Fibroblast of mammary gland (primary cell): Measurements from ENCODE around the gene EMILIN1.

Experiments
- DNase-seq: peaks from one replicate; pipeline ENCODE4 v3.0.0-alpha.2; 2010; ENCODE audit warnings: low read depth
- H3K4me3 ChIP-seq: 2 replicates; pipeline ENCODE4 v1.5.1; 2011; ENCODE audit warnings: low read depth, mild to moderate bottlenecking, low read length, moderate library complexity; ENCODE audit not compliant: control insufficient read depth
- TF ChIP-seq, protein P1 (sequence below): conservative IDR thresholded peaks from 2 replicates; pipeline ENCODE4 v1.5.1; 2011; ENCODE audit warnings: low read depth, low read length, inconsistent platforms; ENCODE audit not compliant: control insufficient read depth, insufficient read depth

EMILIN1 gene

GRCh38 chr2:27089111-27089954 is 10.9 kb downstream of the EMILIN1 start:
- no peak for DNase-seq
- H3K4me3 ChIP-seq = no peak overlapping the region
- TF ChIP-seq, protein P1, sequence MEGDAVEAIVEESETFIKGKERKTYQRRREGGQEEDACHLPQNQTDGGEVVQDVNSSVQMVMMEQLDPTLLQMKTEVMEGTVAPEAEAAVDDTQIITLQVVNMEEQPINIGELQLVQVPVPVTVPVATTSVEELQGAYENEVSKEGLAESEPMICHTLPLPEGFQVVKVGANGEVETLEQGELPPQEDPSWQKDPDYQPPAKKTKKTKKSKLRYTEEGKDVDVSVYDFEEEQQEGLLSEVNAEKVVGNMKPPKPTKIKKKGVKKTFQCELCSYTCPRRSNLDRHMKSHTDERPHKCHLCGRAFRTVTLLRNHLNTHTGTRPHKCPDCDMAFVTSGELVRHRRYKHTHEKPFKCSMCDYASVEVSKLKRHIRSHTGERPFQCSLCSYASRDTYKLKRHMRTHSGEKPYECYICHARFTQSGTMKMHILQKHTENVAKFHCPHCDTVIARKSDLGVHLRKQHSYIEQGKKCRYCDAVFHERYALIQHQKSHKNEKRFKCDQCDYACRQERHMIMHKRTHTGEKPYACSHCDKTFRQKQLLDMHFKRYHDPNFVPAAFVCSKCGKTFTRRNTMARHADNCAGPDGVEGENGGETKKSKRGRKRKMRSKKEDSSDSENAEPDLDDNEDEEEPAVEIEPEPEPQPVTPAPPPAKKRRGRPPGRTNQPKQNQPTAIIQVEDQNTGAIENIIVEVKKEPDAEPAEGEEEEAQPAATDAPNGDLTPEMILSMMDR = no peak

GRCh38 chr2:27091746-27092695 is 13.6 kb downstream of the EMILIN1 start:
- no peak for DNase-seq
- TF ChIP-seq, protein P1 = no peak
- no peak overlapping the region for H3K4me3 ChIP-seq

DNA sequence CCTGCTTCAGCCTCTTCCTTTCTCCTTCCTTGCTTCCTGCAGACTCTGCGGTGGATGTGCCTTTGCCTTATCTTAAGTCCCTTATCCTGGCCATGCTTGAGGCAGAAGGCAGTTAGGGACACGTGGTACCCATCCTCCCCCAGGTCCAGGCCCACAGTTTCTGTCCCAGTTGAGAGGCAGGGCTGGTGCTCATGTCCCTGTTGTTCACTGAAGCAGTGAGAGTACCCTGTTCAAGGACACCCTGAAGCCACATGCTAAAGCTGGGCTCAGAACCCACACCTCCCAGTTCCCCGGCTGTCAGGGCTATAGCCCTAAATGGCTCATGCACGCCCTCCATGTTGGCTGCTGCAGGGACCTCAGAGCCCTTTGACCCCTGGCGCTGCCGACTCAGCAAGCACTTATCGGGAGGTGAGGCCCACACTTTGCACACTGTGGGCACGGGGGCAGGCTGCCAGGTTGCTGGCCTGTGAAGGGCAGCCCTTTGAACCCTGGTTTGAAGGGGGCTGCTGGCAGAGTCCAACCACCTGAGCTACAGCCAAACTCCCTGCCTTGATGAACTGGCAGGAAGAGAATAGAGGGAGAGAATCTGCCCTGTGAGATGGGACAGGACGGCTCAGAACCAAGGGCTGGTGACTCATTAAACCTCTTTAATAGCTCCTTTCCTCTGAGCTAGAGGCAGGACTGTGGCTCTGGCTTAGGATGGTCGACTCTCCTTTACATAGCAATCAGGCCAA is 14.4 kb downstream of the EMILIN1 start:
- no peak for DNase-seq
- TF ChIP-seq, protein P1 = no peak
- no peak overlapping the region for H3K4me3 ChIP-seq

DNA sequence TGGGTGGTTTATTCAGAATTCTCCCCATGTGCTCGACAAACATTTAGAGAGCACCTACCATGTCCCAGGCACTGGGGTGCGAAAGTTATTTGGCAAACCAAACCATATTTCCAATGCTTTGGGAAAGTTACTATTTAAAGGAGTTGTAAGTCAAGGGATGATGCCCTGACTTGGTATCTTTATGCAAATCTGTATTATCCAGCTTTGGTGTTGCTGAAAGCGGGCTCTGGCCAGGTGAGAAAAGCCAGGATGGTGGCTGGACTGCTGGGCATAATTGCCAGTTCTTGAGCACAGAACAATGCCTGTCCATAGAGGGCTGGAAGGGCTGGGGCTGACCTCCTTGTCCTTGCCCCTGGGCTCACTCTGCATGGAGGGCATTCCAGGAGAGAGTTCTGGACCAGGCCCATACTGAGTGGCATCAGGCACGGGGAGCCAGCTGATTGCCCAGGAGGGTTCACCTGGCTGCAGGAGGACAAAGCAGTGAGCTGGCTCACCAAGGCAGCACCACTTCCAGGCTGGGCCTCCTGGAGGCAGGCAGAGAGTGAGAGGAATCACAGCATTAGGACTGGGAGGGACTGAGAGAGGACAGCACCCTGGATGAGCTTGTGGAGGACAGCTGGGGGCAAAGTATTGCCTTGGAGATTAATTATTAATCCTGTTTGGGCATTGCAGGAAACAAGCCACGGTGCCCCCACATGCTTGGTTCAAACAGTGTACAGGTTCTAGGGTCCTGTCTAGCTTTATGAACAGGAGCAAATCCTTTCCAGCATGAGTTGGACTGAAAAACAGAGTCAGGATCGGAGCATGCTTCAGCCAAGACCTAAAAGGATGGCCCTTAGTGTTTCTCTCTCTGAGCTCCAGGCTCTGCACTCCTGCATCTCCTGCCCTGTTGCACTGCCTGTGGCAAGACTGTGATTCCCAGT is 15.3 kb downstream of the EMILIN1 start:
- no peak for DNase-seq
- TF ChIP-seq, protein P1 = no peak
- no peak overlapping the region for H3K4me3 ChIP-seq

GRCh38 chr2:27094353-27094984 is 16.1 kb downstream of the EMILIN1 start:
- TF ChIP-seq, protein P1 = no peak
- DNase-seq = no peak
- no peak overlapping the region for H3K4me3 ChIP-seq
